GM19438 (cell line): ENCODE results near the gene PBRM1.
"Not testable (repeated sequence)": the region's sequence is repeated elsewhere in the genome, so short reads cannot be mapped to it uniquely, and the experiment has no call there.

Experiments used
- ATAC-seq: cut with Tn5 transposase; IDR thresholded peaks from one replicate; pipeline ENCODE4 v1.9.1; 2021; ENCODE audit warnings: low read depth; ENCODE audit not compliant: unreplicated experiment

The PBRM1 gene

GRCh38 chr3:52527732-52528585, 157.8 kb downstream of the PBRM1 start:
- ATAC-seq: no peak

- no peak for ATAC-seq
Observed at GRCh38 chr3:52527039-52527731, 158.5 kb downstream of the PBRM1 start.

- ATAC-seq: not testable (repeated sequence)
Observed at GRCh38 chr3:52526671-52527038, 159.1 kb downstream of the PBRM1 start.

- no peak for ATAC-seq
Observed at GRCh38 chr3:52525680-52526561, 159.8 kb downstream of the PBRM1 start.

GRCh38 chr3:52524752-52525679, 160.7 kb downstream of the PBRM1 start:
- ATAC-seq: no peak

- no peak for ATAC-seq
Observed at GRCh38 chr3:52524258-52524751, 161.4 kb downstream of the PBRM1 start.

- ATAC-seq: no peak
Observed at GRCh38 chr3:52523386-52524257, 162.1 kb downstream of the PBRM1 start.

GRCh38 chr3:52522651-52523251, 163.0 kb downstream of the PBRM1 start:
- ATAC-seq: no peak

GRCh38 chr3:52521881-52522650, 163.6 kb downstream of the PBRM1 start:
- ATAC-seq: no peak

- no peak for ATAC-seq
Observed at GRCh38 chr3:52521488-52521824, 164.3 kb downstream of the PBRM1 start.

GRCh38 chr3:52520716-52521487, 164.8 kb downstream of the PBRM1 start:
- ATAC-seq: no peak

- ATAC-seq: no peak
Observed at GRCh38 chr3:52520141-52520667, 165.5 kb downstream of the PBRM1 start.

- no peak for ATAC-seq
Observed at GRCh38 chr3:52519445-52520140, 166.1 kb downstream of the PBRM1 start.

GRCh38 chr3:52518723-52519444, 166.8 kb downstream of the PBRM1 start:
- ATAC-seq: no peak
